Activated naive CD4-positive, alpha-beta T cell treated with anti-CD3 and anti-CD28 coated beads for 36 hours (primary cell): ENCODE measurements around the gene TMTC2. TPM values are rescaled to one million over a fixed set of nuclear protein-coding genes. Genes with fewer than 3 reads are reported as not detected.
"Not testable (repeated sequence)": the region's sequence is repeated elsewhere in the genome, so short reads cannot be mapped to it uniquely, and the experiment has no call there.

Experiments used
- CTCF ChIA-PET: fragments of 350-600 bp; sonication (Branson Sonifier 250); formaldehyde crosslinking; loops from one replicate; lab custom pipeline; 2021; ENCODE audit warnings: antibody characterized with exemption; lab: Charles Lee
- DNase-seq: peaks from one replicate; pipeline ENCODE4 v3.0.0-alpha.2; 2020
- H3K27ac Mint-ChIP-seq: one replicate; pipeline ENCODE4 v1.8.0; 2021; ENCODE audit warnings: mild to moderate bottlenecking, mixed read lengths
- H3K27me3 Mint-ChIP-seq: one replicate; pipeline ENCODE4 v1.8.0; 2021; ENCODE audit warnings: low read depth, mixed read lengths
- H3K36me3 Mint-ChIP-seq: one replicate; pipeline ENCODE4 v1.8.0; 2021; ENCODE audit warnings: low read depth, mixed read lengths
- H3K4me1 Mint-ChIP-seq: one replicate; pipeline ENCODE4 v1.8.0; 2021; ENCODE audit warnings: low read depth, mixed read lengths
- H3K4me3 Mint-ChIP-seq: one replicate; pipeline ENCODE4 v1.8.0; 2021; ENCODE audit warnings: mild to moderate bottlenecking, moderate library complexity, mixed read lengths
- H3K9me3 Mint-ChIP-seq: one replicate; pipeline ENCODE4 v1.8.0; 2021; ENCODE audit warnings: mixed read lengths
- intact Hi-C: fragments of 100-400 bp; cut with micrococcal nuclease; formaldehyde crosslinking; loops from one replicate; pipeline ENCODE4 v1.15.1; 2023
- total RNA-seq, 2 experiments: library from RNA; stranded (reverse); gene quantifications; one replicate each; pipeline ENCODE4 v1.2.3, GENCODE V29; 2021

Gene TMTC2
- total RNA-seq, 2 experiments from 2014 or later: 3.1 TPM

- Mint-ChIP-seq H3K27me3 (no peaks in the 10 kb centered on the region), H3K27ac (no peak overlapping the region), H3K9me3 (no peaks in the 10 kb centered on the region), H3K36me3 (peaks cover 1% of the 10 kb centered on the region), H3K4me1 (no peaks in the 10 kb centered on the region), H3K4me3 (no peak overlapping the region)
- intact Hi-C loops: no loop called here
- DNase-seq: no peak
- CTCF ChIA-PET: no interaction called here
These were observed 152.1 kb downstream of the TMTC2 start for GRCh38 chr12:82838827-82839226.

- intact Hi-C loops: no loop called here
- H3K4me3 Mint-ChIP-seq: no peak overlapping the region
These were observed 153.1 kb downstream of the TMTC2 start for GRCh38 chr12:82839796-82840195.

GRCh38 chr12:82841487-82841904, 154.8 kb downstream of the TMTC2 start:
- CTCF ChIA-PET: no interaction called here
- intact Hi-C loops: no loop called here
- no peak for DNase-seq
- Mint-ChIP-seq H3K36me3 (peaks cover 1% of the 10 kb centered on the region), H3K27ac (no peak overlapping the region), H3K4me3 (no peak overlapping the region), H3K9me3 (no peaks in the 10 kb centered on the region), H3K4me1 (no peaks in the 10 kb centered on the region), H3K27me3 (no peaks in the 10 kb centered on the region)

More at GRCh38 chr12:82839796-82840195, 153.1 kb downstream of the TMTC2 start:
- H3K9me3 Mint-ChIP-seq: no peaks in the 10 kb centered on the region
- no peak for DNase-seq
- CTCF ChIA-PET: no interaction called here
- H3K27ac Mint-ChIP-seq: no peak overlapping the region
- H3K27me3 Mint-ChIP-seq: no peaks in the 10 kb centered on the region
- H3K36me3 Mint-ChIP-seq: peaks cover 1% of the 10 kb centered on the region
- no peaks in the 10 kb centered on the region for H3K4me1 Mint-ChIP-seq

GRCh38 chr12:82842480-82842879, 155.8 kb downstream of the TMTC2 start:
- CTCF ChIA-PET: no interaction called here
- H3K9me3 Mint-ChIP-seq: no peaks in the 10 kb centered on the region
- H3K27ac Mint-ChIP-seq: no peak overlapping the region
- H3K36me3 Mint-ChIP-seq: peaks cover 1% of the 10 kb centered on the region
- no peaks in the 10 kb centered on the region for H3K27me3 Mint-ChIP-seq
- intact Hi-C loops: no loop called here
- DNase-seq: no peak
- no peak overlapping the region for H3K4me3 Mint-ChIP-seq
- H3K4me1 Mint-ChIP-seq: no peaks in the 10 kb centered on the region

- DNase-seq, H3K4me1 Mint-ChIP-seq, H3K9me3 Mint-ChIP-seq, H3K4me3 Mint-ChIP-seq, H3K36me3 Mint-ChIP-seq, H3K27me3 Mint-ChIP-seq, intact Hi-C loops, H3K27ac Mint-ChIP-seq: not testable (repeated sequence)
- CTCF ChIA-PET: interaction anchor here (0.6 kb wide), 1 partner anchor 30 kb away, joined by 3 read pairs; no protein-coding TSS in a partner anchor
These were observed 158.4 kb downstream of the TMTC2 start for GRCh38 chr12:82845076-82845475.

- Mint-ChIP-seq H3K27me3 (no peaks in the 10 kb centered on the region), H3K36me3 (no peaks in the 10 kb centered on the region), H3K4me1 (no peaks in the 10 kb centered on the region), H3K27ac (no peak overlapping the region), H3K9me3 (no peaks in the 10 kb centered on the region), H3K4me3 (no peak overlapping the region)
- DNase-seq: no peak
- CTCF ChIA-PET: no interaction called here
- intact Hi-C loops: no loop called here
These were observed 162.1 kb downstream of the TMTC2 start for GRCh38 chr12:82848845-82849244.

GRCh38 chr12:82852529-82852928, 165.8 kb downstream of the TMTC2 start:
- CTCF ChIA-PET: no interaction called here

GRCh38 chr12:82855872-82856271, 169.2 kb downstream of the TMTC2 start:
- Mint-ChIP-seq H3K36me3 (peaks cover 3% of the 10 kb centered on the region), H3K27ac (no peak overlapping the region), H3K9me3 (no peaks in the 10 kb centered on the region), H3K4me1 (no peaks in the 10 kb centered on the region), H3K27me3 (no peaks in the 10 kb centered on the region), H3K4me3 (no peak overlapping the region)
- DNase-seq: no peak
- CTCF ChIA-PET: no interaction called here
- intact Hi-C loops: no loop called here

More at GRCh38 chr12:82852529-82852928, 165.8 kb downstream of the TMTC2 start:
- H3K27me3 Mint-ChIP-seq: no peaks in the 10 kb centered on the region
- no peaks in the 10 kb centered on the region for H3K4me1 Mint-ChIP-seq
- intact Hi-C loops: no loop called here
- no peaks in the 10 kb centered on the region for H3K36me3 Mint-ChIP-seq
- no peak for DNase-seq
- no peak overlapping the region for H3K27ac Mint-ChIP-seq
- H3K4me3 Mint-ChIP-seq: no peak overlapping the region
- no peaks in the 10 kb centered on the region for H3K9me3 Mint-ChIP-seq

- intact Hi-C loops: no loop called here
- no peak overlapping the region for H3K27ac Mint-ChIP-seq
- no peaks in the 10 kb centered on the region for H3K4me1 Mint-ChIP-seq
- DNase-seq: no peak
- CTCF ChIA-PET: no interaction called here
- no peaks in the 10 kb centered on the region for H3K27me3 Mint-ChIP-seq
- no peaks in the 10 kb centered on the region for H3K9me3 Mint-ChIP-seq
- no peak overlapping the region for H3K4me3 Mint-ChIP-seq
- H3K36me3 Mint-ChIP-seq: peaks cover 3% of the 10 kb centered on the region
These were observed 170.6 kb downstream of the TMTC2 start for GRCh38 chr12:82857276-82857675.

- peaks cover 3% of the 10 kb centered on the region for H3K36me3 Mint-ChIP-seq
- CTCF ChIA-PET: interaction anchor here (0.5 kb wide), 1 partner anchor 149 kb away, joined by 3 read pairs; no protein-coding TSS in a partner anchor
- H3K27me3 Mint-ChIP-seq: no peaks in the 10 kb centered on the region
- H3K27ac Mint-ChIP-seq: no peak overlapping the region
- intact Hi-C loops: no loop called here
- H3K9me3 Mint-ChIP-seq: no peaks in the 10 kb centered on the region
- no peaks in the 10 kb centered on the region for H3K4me1 Mint-ChIP-seq
- no peak overlapping the region for H3K4me3 Mint-ChIP-seq
- DNase-seq: no peak
These were observed 171.3 kb downstream of the TMTC2 start for GRCh38 chr12:82857911-82858533.

GRCh38 chr12:82858534-82858917, 171.8 kb downstream of the TMTC2 start:
- H3K36me3 Mint-ChIP-seq: peaks cover 3% of the 10 kb centered on the region
- no peaks in the 10 kb centered on the region for H3K27me3 Mint-ChIP-seq
- CTCF ChIA-PET: no interaction called here
- no peaks in the 10 kb centered on the region for H3K4me1 Mint-ChIP-seq
- H3K9me3 Mint-ChIP-seq: no peaks in the 10 kb centered on the region
- DNase-seq: no peak
- intact Hi-C loops: no loop called here
- no peak overlapping the region for H3K27ac Mint-ChIP-seq
- H3K4me3 Mint-ChIP-seq: no peak overlapping the region

GRCh38 chr12:82862069-82862841, 175.5 kb downstream of the TMTC2 start:
- no peak overlapping the region for H3K27ac Mint-ChIP-seq
- CTCF ChIA-PET: no interaction called here
- DNase-seq: no peak
- no peak overlapping the region for H3K4me3 Mint-ChIP-seq
- no peaks in the 10 kb centered on the region for H3K4me1 Mint-ChIP-seq
- H3K27me3 Mint-ChIP-seq: no peaks in the 10 kb centered on the region
- no peaks in the 10 kb centered on the region for H3K9me3 Mint-ChIP-seq
- intact Hi-C loops: no loop called here
- peaks cover 4% of the 10 kb centered on the region for H3K36me3 Mint-ChIP-seq
